GM12878 (cell line): ENCODE measurements around the gene TPK1. TPM values are rescaled to one million over a fixed set of nuclear protein-coding genes. Genes with fewer than 3 reads are reported as not detected.

ENCODE experiments used
- ATAC-seq: fragments of 200-7000 bp; cut with Tn5 transposase; 3 replicates; pipeline ENCODE4 v1.9.1; 2020; ENCODE audit warnings: mild to moderate bottlenecking, moderate library complexity
- BruUV-seq: library from RNA; stranded (reverse); fragments of 400-500 nt; replicated peaks from 2 replicates; lab custom pipeline; 2021; lab: Mats Ljungman, UMichigan
- CTCF ChIA-PET: fragments of 300-600 bp; sonication (Branson Sonifier 250); formaldehyde crosslinking; extraction: SDS; loops from one replicate; lab custom pipeline; 2021; ENCODE audit warnings: inconsistent platforms; lab: Yijun Ruan, JAX
- POLR2A ChIA-PET: fragments of 350-600 bp; formaldehyde crosslinking; extraction: SDS; loops from one replicate; lab custom pipeline; 2021; ENCODE audit warnings: inconsistent platforms; lab: Charles Lee
- RAD21 ChIA-PET: fragments of 300-600 bp; sonication (Branson Sonifier 250); formaldehyde crosslinking; loops from one replicate; lab custom pipeline; 2023; ENCODE audit warnings: antibody characterized with exemption; ENCODE audit not compliant: unreplicated experiment; lab: Charles Lee
- SMC1A ChIA-PET: fragments of 300-600 bp; sonication (Branson Sonifier 250); formaldehyde crosslinking; loops from one replicate; lab custom pipeline; 2023; ENCODE audit not compliant: unreplicated experiment, uncharacterized antibody; lab: Charles Lee
- DNase-seq: peaks from one replicate; pipeline ENCODE4 v3.0.0-alpha.2; 2011; ENCODE audit warnings: low read depth, low spot score
- FAIRE-seq: peaks from 3 replicates; lab custom pipeline; 2011; peaks lifted over from hg19 to GRCh38; lab: Jason Lieb, UNC
- H2AFZ ChIP-seq: 2 replicates; pipeline ENCODE4 v1.6.0; 2011; ENCODE audit warnings: low read depth, low read length, control low read depth; ENCODE audit not compliant: control insufficient read depth
- H3K27ac ChIP-seq: 2 replicates; pipeline ENCODE4 v1.5.1; 2011; ENCODE audit warnings: control low read depth; ENCODE audit not compliant: control insufficient read depth, insufficient read depth
- H3K27me3 ChIP-seq, 2 experiments: replicated peaks in 1 of 2; 2 replicates each; pipeline versions ENCODE4 v1.6.0 to v1.6.1; 2011; ENCODE audit warnings: low read length in 1 of 2; ENCODE audit not compliant: control insufficient read depth in 2 of 2, insufficient read depth in 2 of 2
- H3K36me3 ChIP-seq, 2 experiments: 2 replicates each; pipeline ENCODE4 v1.5.1; 2011; ENCODE audit warnings: low read length in 1 of 2; ENCODE audit not compliant: control insufficient read depth in 2 of 2, insufficient read depth in 2 of 2
- H3K4me1 ChIP-seq: 2 replicates; pipeline ENCODE4 v1.6.1; 2011; ENCODE audit warnings: mild to moderate bottlenecking, low read length, moderate library complexity, mixed read lengths; ENCODE audit not compliant: control insufficient read depth, insufficient read depth
- H3K4me2 ChIP-seq: 2 replicates; pipeline ENCODE4 v1.6.0; 2011; ENCODE audit warnings: control low read depth; ENCODE audit not compliant: control insufficient read depth, insufficient read depth
- H3K4me3 ChIP-seq: fragments of 200-600 bp; sonication (generic); 2 replicates; pipeline ENCODE4 v1.5.1; 2016
- H3K79me2 ChIP-seq: 2 replicates; pipeline ENCODE4 v1.6.0; 2011; ENCODE audit warnings: low read length; ENCODE audit not compliant: control insufficient read depth, insufficient read depth
- H3K9ac ChIP-seq: 2 replicates; pipeline ENCODE4 v1.8.0; 2011; ENCODE audit warnings: low read length, control low read depth, mixed read lengths; ENCODE audit not compliant: control insufficient read depth, insufficient read depth
- H3K9me3 ChIP-seq: replicated peaks from 3 replicates; pipeline ENCODE4 v1.5.1; 2011; ENCODE audit warnings: mild to moderate bottlenecking, low read length; ENCODE audit not compliant: control insufficient read depth, insufficient read depth
- H4K20me1 ChIP-seq: 2 replicates; pipeline ENCODE4 v1.6.0; 2011; ENCODE audit not compliant: control insufficient read depth, insufficient read depth
- ATF2 ChIP-seq: IDR thresholded peaks from 2 replicates; pipeline ENCODE4 v1.6.1; 2012; ENCODE audit warnings: low read length, inconsistent platforms
- BCL11A ChIP-seq: IDR thresholded peaks from 2 replicates; pipeline ENCODE4 v1.6.1; 2011; ENCODE audit warnings: low read depth, low read length
- BHLHE40 ChIP-seq, 2 experiments: fragments of 450-650 bp in 1 of 2; IDR thresholded peaks; 2 replicates each; pipeline ENCODE4 v1.6.1; 2011 to 2017; ENCODE audit warnings: low read depth in 2 of 2, borderline replicate concordance in 1 of 2, improper control_type of control experiment in 1 of 2, low read length in 1 of 2, mild to moderate bottlenecking in 1 of 2
- CBX3 ChIP-seq: fragments of 200-600 bp; sonication (generic); IDR thresholded peaks from 2 replicates; pipeline ENCODE4 v1.6.1; 2016; ENCODE audit warnings: low read depth, borderline replicate concordance
- ESRRA ChIP-seq: IDR thresholded peaks from 2 replicates; pipeline ENCODE4 v1.6.1; 2012; ENCODE audit warnings: mild to moderate bottlenecking, low read length, improper control_type of control experiment
- MTA3 ChIP-seq: IDR thresholded peaks from 2 replicates; pipeline ENCODE4 v1.6.1; 2012; ENCODE audit warnings: low read length, inconsistent platforms, borderline replicate concordance
- NFIC ChIP-seq: IDR thresholded peaks from 2 replicates; pipeline ENCODE4 v1.6.1; 2012; ENCODE audit warnings: low read depth, mild to moderate bottlenecking, inconsistent platforms, low read length, moderate library complexity
- RAD51 ChIP-seq: fragments of 450-650 bp; IDR thresholded peaks from 2 replicates; pipeline ENCODE4 v1.6.1; 2016; ENCODE audit warnings: moderate library complexity, mild to moderate bottlenecking, inconsistent platforms
- SMAD1 ChIP-seq: fragments of 450-650 bp; IDR thresholded peaks from 2 replicates; pipeline ENCODE4 v1.6.1; 2018; ENCODE audit warnings: mild to moderate bottlenecking, low read depth; ENCODE audit not compliant: partially characterized antibody
- ZNF217 ChIP-seq: fragments of 450-650 bp; IDR thresholded peaks from 2 replicates; pipeline ENCODE4 v1.6.1; 2017; ENCODE audit warnings: antibody characterized with exemption, mild to moderate bottlenecking
- ZNF592 ChIP-seq: fragments of 450-650 bp; IDR thresholded peaks from 2 replicates; pipeline ENCODE4 v1.6.1; 2017; ENCODE audit warnings: mild to moderate bottlenecking, moderate library complexity
- ZNF622 ChIP-seq: fragments of 450-650 bp; IDR thresholded peaks from 2 replicates; pipeline ENCODE4 v1.6.1; 2017; ENCODE audit warnings: mild to moderate bottlenecking, inconsistent platforms
- WGBS: methylation state at CpG from one replicate; pipeline ENCODE4 v1.1.6; 2016; ENCODE audit warnings: low lambda C conversion rate; ENCODE audit not compliant: insufficient replicate concordance, insufficient coverage; ENCODE audit errors: missing lambda C conversion rate; 5-methylcytosine and 5-hydroxymethylcytosine counted together
- in situ Hi-C: fragments of 300-500 bp; cut with MboI; formaldehyde crosslinking; loops from 9 replicates; pipeline ENCODE4 v1.14.3; 2018; ENCODE audit warnings: mixed read lengths
- intact Hi-C: fragments of 100-400 bp; cut with micrococcal nuclease; formaldehyde crosslinking; loops from one replicate; pipeline ENCODE4 v1.14.2; 2022; ENCODE audit not compliant: unreplicated experiment
- polyA plus RNA-seq, 11 experiments: library from polyadenylated mRNA; depleted of rRNA in 4 of 11; unstranded in 6 of 11; stranded (reverse) in 5 of 11; fragments of >200 nt; fragmentation: Nextera tagmentation in 4 of 11; fragmentation: Illumina TruSeq in 1 of 11; extraction: Ambion mirVana in 4 of 11; extraction: Trizol in 1 of 11; gene quantifications; 1 replicate in 1 of 11; 2 replicates in 10 of 11; pipeline versions ENCODE4 v1.2.1 to v1.2.3, GENCODE V29; 2011 to 2016; ENCODE audit warnings: inconsistent platforms in 2 of 11, missing spikeins in 2 of 11, low read depth in 1 of 11
- total RNA-seq, 4 experiments: library from RNA; depleted of rRNA in 3 of 4; stranded (reverse); fragments of >200 nt in 3 of 4; fragmentation: Illumina TruSeq in 1 of 4; extraction: Trizol in 1 of 4; gene quantifications; 2 replicates each; pipeline versions ENCODE4 v1.2.1 to v1.2.3, GENCODE V29; 2013 to 2021

Gene TPK1
- total and polyA plus RNA-seq, 10 of the 15 experiments (the other 5 are each of a cell fraction or from before 2014, with no cell fraction given): 7.1 to 19.0 (median 9.3) TPM

DNA sequence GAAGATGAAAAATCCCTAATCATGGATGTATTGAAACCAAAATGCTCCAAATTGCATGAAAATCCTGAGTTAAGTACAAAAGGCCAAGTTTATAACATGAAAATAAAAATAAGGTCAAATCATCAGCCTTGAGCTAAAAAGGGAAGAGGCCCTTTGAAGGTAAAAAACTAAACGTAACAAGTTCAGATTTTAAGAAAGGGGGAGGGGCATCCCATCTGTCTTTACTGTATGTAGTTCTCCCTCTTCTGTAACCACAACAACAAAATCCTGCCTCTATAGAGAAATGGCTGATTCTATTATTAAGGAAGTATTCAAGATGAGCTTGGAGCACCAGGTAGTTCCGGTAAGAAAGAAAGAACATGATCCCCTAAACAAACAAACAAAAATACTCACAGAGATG lies 64.7 kb downstream of the TPK1 start (continued):
- no peak for TF ChIP-seq ZNF592
- no peak for TF ChIP-seq BHLHE40 (IDR thresholded peaks at IDR 0.05; ENCODE audit: borderline replicate concordance in 1 of 2, low read depth in 2 of 2, low read length in 1 of 2)
- no peak for TF ChIP-seq MTA3

DNA sequence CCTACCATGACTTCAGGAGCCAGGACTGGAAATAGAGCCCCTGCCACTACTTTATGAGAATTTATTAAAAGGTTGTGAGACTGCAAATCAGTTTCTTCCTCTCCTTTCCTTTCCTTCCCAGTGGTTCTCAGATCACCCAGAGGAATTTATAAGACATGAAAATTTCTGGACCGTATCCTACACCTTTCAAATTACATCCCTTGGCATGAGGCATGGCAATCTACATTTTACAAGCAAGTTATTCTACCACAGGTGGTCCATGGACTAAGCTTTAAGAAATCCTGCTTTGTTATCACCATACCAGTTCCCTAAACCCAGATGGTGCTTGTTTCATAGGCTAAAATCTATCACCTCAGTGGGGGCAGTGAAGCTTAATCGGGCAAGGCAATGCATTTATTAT lies 66.5 kb downstream of the TPK1 start:
- no peak overlapping the region for H3K9ac ChIP-seq
- ChIA-PET POLR2A (no interaction called here), CTCF (interaction anchor here (1.1 kb wide), 1 partner anchor 43 kb away, joined by 3 read pairs; no protein-coding TSS in a partner anchor), RAD21 (no interaction called here), SMC1A (no interaction called here)
- H3K27me3 ChIP-seq: no peaks in the 10 kb centered on the region
- no peaks in the 10 kb centered on the region for H3K4me1 ChIP-seq
- DNase-seq: no peak
- no peaks in the 10 kb centered on the region for H3K79me2 ChIP-seq
- no peak overlapping the region for H3K27ac ChIP-seq
- WGBS: 63% methylated on average over 2 of the region's 2 CpGs
- H3K36me3 ChIP-seq: no peaks in the 10 kb centered on the region
- in situ Hi-C loops: no loop called here
- no peak overlapping the region for H3K4me3 ChIP-seq
- no peak for FAIRE-seq
- no TSS peak for BruUV-seq
- ATAC-seq: no peak
- TF ChIP-seq ZNF622 (no peak), SMAD1 (no peak), CBX3 (no peak), NFIC (no peak), RAD51 (no peak), ATF2 (no peak), ZNF217 (no peak), BCL11A (no peak), ESRRA (no peak)
- H2AFZ ChIP-seq: no peak overlapping the region
- H4K20me1 ChIP-seq: no peaks in the 10 kb centered on the region
- no peaks in the 10 kb centered on the region for H3K9me3 ChIP-seq
- H3K4me2 ChIP-seq: no peak overlapping the region
- intact Hi-C loops: no loop called here
